ENCODE results near the gene GMPPB. TPM values are rescaled to one million over a fixed set of nuclear protein-coding genes. Genes with fewer than 3 reads are reported as not detected.

GMPPB gene
- total RNA-seq, result 31.2 and 34.3 TPM in 2 replicates
- long read RNA-seq, full-length matches to known transcripts, result 5 of 9 reads
- long read RNA-seq, partial matches to known transcripts, result 1 of 9 reads
- long read RNA-seq, other reads (novel, unspliced or antisense), result 3 of 9 reads

GRCh38 chr3:49723628-49724551, at the start of gene GMPPB:
TSS of gene GMPPB (minus strand) at chr3:49723951. CDS start at chr3:49723726, 225 bp downstream.
- Mint-ChIP-seq H3K27me3 (no peaks in the 10 kb centered on the region), H3K4me3 (ENCODE audit: low read depth) (peak within 1 kb of the TSS; percentile 92), H3K9me3 (ENCODE audit: low read depth) (no peaks in the 10 kb centered on the region), H3K4me1 (ENCODE audit: low read depth) (peaks cover 17% of the 10 kb centered on the region), H3K27ac (peak within 1 kb of the TSS; percentile 99), H3K36me3 (ENCODE audit: insufficient read depth) (peaks cover 1% of the 10 kb centered on the region)
- peak; percentile 90 for DNase-seq (ENCODE audit: low spot score, unreplicated experiment)
- no peak for TF ChIP-seq CTCF (IDR thresholded peaks at IDR 0.05; ENCODE audit: unreplicated experiment)

GRCh38 chr3:49772703-49773102, 49.0 kb upstream of the GMPPB start:
- no peak for TF ChIP-seq CTCF (IDR thresholded peaks at IDR 0.05; ENCODE audit: unreplicated experiment)
- Mint-ChIP-seq H3K27me3 (no peaks in the 10 kb centered on the region), H3K36me3 (ENCODE audit: insufficient read depth) (peaks cover 4% of the 10 kb centered on the region), H3K4me3 (ENCODE audit: low read depth) (no peak overlapping the region), H3K27ac (no peak overlapping the region), H3K9me3 (ENCODE audit: low read depth) (no peaks in the 10 kb centered on the region), H3K4me1 (ENCODE audit: low read depth) (no peaks in the 10 kb centered on the region)
- no peak for DNase-seq (ENCODE audit: low spot score, unreplicated experiment)

- H3K27ac Mint-ChIP-seq, result no peak overlapping the region
- H3K4me3 Mint-ChIP-seq (ENCODE audit: low read depth), result no peak overlapping the region
- no peak for DNase-seq (ENCODE audit: low spot score, unreplicated experiment)
- no peaks in the 10 kb centered on the region for H3K9me3 Mint-ChIP-seq (ENCODE audit: low read depth)
- no peaks in the 10 kb centered on the region for H3K4me1 Mint-ChIP-seq (ENCODE audit: low read depth)
- H3K36me3 Mint-ChIP-seq (ENCODE audit: insufficient read depth), result peaks cover 2% of the 10 kb centered on the region
- no peaks in the 10 kb centered on the region for H3K27me3 Mint-ChIP-seq
- no peak for TF ChIP-seq CTCF (IDR thresholded peaks at IDR 0.05; ENCODE audit: unreplicated experiment)
Observed at GRCh38 chr3:49771340-49771938, 47.7 kb upstream of the GMPPB start.

- no peak overlapping the region for H3K27ac Mint-ChIP-seq
- H3K4me1 Mint-ChIP-seq (ENCODE audit: low read depth), result no peaks in the 10 kb centered on the region
- no peaks in the 10 kb centered on the region for H3K27me3 Mint-ChIP-seq
- no peak for TF ChIP-seq CTCF (IDR thresholded peaks at IDR 0.05; ENCODE audit: unreplicated experiment)
- no peaks in the 10 kb centered on the region for H3K9me3 Mint-ChIP-seq (ENCODE audit: low read depth)
- H3K36me3 Mint-ChIP-seq (ENCODE audit: insufficient read depth), result peaks cover 4% of the 10 kb centered on the region
- DNase-seq (ENCODE audit: low spot score, unreplicated experiment), result no peak
- H3K4me3 Mint-ChIP-seq (ENCODE audit: low read depth), result no peak overlapping the region
Observed at GRCh38 chr3:49769926-49770325, 46.2 kb upstream of the GMPPB start.

- TF ChIP-seq CTCF (IDR thresholded peaks at IDR 0.05; ENCODE audit: unreplicated experiment), result no peak
- H3K4me1 Mint-ChIP-seq (ENCODE audit: low read depth), result no peaks in the 10 kb centered on the region
- no peak overlapping the region for H3K27ac Mint-ChIP-seq
- no peak overlapping the region for H3K4me3 Mint-ChIP-seq (ENCODE audit: low read depth)
- no peaks in the 10 kb centered on the region for H3K27me3 Mint-ChIP-seq
- no peak for DNase-seq (ENCODE audit: low spot score, unreplicated experiment)
- peaks cover 6% of the 10 kb centered on the region for H3K36me3 Mint-ChIP-seq (ENCODE audit: insufficient read depth)
- H3K9me3 Mint-ChIP-seq (ENCODE audit: low read depth), result no peaks in the 10 kb centered on the region
Observed at GRCh38 chr3:49769286-49769915, 45.6 kb upstream of the GMPPB start.
